ENCODE results near the gene CHRM2. TPM values are rescaled to one million over a fixed set of nuclear protein-coding genes. Genes with fewer than 3 reads are reported as not detected.

CHRM2 gene
- total and polyA plus RNA-seq, 2 of the 8 experiments (the other 6 are each of a cell fraction or from before 2014, with no cell fraction given): 0.17 to 0.32 TPM

DNA sequence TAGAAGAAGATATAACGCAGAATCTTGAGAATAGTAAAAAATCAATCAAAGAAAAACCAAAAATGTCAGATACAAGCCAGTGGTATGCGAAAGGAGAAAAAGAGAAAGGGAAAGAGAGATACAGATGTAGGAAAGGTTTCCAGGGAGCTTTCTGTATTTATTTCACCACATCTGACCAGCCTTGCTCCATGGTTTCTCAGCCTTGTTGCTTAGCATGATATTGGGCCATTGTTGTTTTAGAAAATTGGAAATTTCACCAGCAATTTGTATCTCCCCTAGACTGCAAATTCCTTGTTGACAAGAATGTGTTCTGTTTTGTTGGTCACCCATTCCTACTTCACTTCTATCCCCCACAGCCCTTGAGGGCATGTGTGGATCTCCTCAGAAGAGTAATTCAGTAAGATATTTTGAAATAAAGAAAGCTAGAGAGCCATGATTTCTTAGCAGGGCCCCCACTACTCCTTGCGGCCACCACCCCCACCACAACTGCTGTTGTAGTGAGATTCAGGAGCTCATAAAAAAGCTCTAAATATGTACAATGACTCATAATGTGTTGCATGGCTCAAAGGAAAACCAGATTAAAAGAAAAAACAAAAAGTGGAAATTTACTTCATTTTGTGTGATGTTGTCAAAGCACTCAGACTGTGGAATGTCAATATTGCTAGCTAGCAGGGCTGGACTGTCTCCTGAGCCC lies 138.7 kb downstream of the CHRM2 start:
- peak overlapping the region; percentile 24; the same call in 1 of the 2 replicates for H2AFZ ChIP-seq (ENCODE audit: low read length)
- H3K14ac ChIP-seq (ENCODE audit: insufficient read length): no peak overlapping the region
- H2BK15ac ChIP-seq (ENCODE audit: low read length): no peak overlapping the region
- no peaks in the 10 kb centered on the region for H3K9me3 ChIP-seq (ENCODE audit: insufficient read depth in 2 of 2, low read depth in 1 of 2, low read length in 1 of 2)
- H3K23me2 ChIP-seq (ENCODE audit: low read depth, low read length): no peaks in the 10 kb centered on the region
- ChIA-PET POLR2A (ENCODE audit: partially characterized antibody) (no interaction called here), CTCF (ENCODE audit: partially characterized antibody) (interaction anchor here (0.6 kb wide), 1 partner anchor 478 kb away, joined by 3 read pairs; no protein-coding TSS in a partner anchor)
- H3K23ac ChIP-seq (ENCODE audit: insufficient read length): no peak overlapping the region
- WGBS, 2 experiments (ENCODE audit: extremely low coverage in 1 of 2, insufficient coverage in 1 of 2, insufficient read length in 1 of 2, insufficient replicate concordance in 2 of 2, low coverage in 1 of 2, low lambda C conversion rate in 2 of 2, missing lambda C conversion rate in 1 of 2): 68% methylated on average over 3 of the region's 3 CpGs; no CpG with 5 or more reads in 1 of the 2 experiments
- H3K79me2 ChIP-seq (ENCODE audit: control insufficient read depth in 1 of 2, insufficient read depth in 2 of 2, low read length in 2 of 2): no peaks in the 10 kb centered on the region
- H3K4me1 ChIP-seq (replicated peaks in 1 of 4; ENCODE audit: control insufficient read depth in 3 of 4, insufficient read depth in 4 of 4, low read length in 3 of 4): no peaks in the 10 kb centered on the region
- no peak overlapping the region for H2BK20ac ChIP-seq (ENCODE audit: low read length)
- no peak overlapping the region for H2BK120ac ChIP-seq (replicated peaks; ENCODE audit: low read depth, low read length)
- no peaks in the 10 kb centered on the region for H3K27me3 ChIP-seq (replicated peaks in 1 of 4; ENCODE audit: control insufficient read depth in 3 of 4, extremely low read depth in 1 of 4, insufficient read depth in 3 of 4, low read length in 3 of 4)
- no peak overlapping the region for H3K56ac ChIP-seq (replicated peaks; ENCODE audit: insufficient read length, low read depth, low read length)
- DNase-seq (ENCODE audit: low read depth in 1 of 2, low spot score in 2 of 2): no peak
- H4K5ac ChIP-seq (ENCODE audit: insufficient read length, low read depth, low read length): no peak overlapping the region
- H4K8ac ChIP-seq (ENCODE audit: extremely low read depth, insufficient read depth, low read length): no peak overlapping the region
- no peak overlapping the region for H3K4me3 ChIP-seq (ENCODE audit: extremely low read depth in 1 of 4, insufficient read depth in 2 of 4, low read depth in 3 of 4, low read length in 4 of 4)
- no peak overlapping the region for H3K9ac ChIP-seq (replicated peaks in 1 of 4; ENCODE audit: extremely low read depth in 1 of 4, low read depth in 3 of 4, low read length in 3 of 4)
- no peaks in the 10 kb centered on the region for H3K36me3 ChIP-seq (ENCODE audit: control insufficient read depth in 2 of 4, insufficient read depth in 4 of 4, low read length in 3 of 4)
- H3K4ac ChIP-seq (replicated peaks; ENCODE audit: insufficient read length, low read depth, low read length): no peak overlapping the region
- no peak overlapping the region for H3K4me2 ChIP-seq (ENCODE audit: insufficient read depth in 1 of 2, low read depth in 2 of 2, low read length in 2 of 2)
- H3K18ac ChIP-seq (ENCODE audit: extremely low read depth, low read length): no peak overlapping the region
- H4K20me1 ChIP-seq (replicated peaks in 1 of 2; ENCODE audit: control insufficient read depth in 1 of 2, insufficient read depth in 2 of 2, low read length in 2 of 2): no peaks in the 10 kb centered on the region
- H2BK5ac ChIP-seq (ENCODE audit: low read depth, low read length): no peak overlapping the region
- no peak for FAIRE-seq
- no peak overlapping the region for H4K91ac ChIP-seq (replicated peaks; ENCODE audit: insufficient read length, low read length)
- H2BK12ac ChIP-seq (ENCODE audit: low read depth, low read length): no peak overlapping the region
- no peak overlapping the region for H3K27ac ChIP-seq (ENCODE audit: low read depth, low read length)
- H2AK5ac ChIP-seq (ENCODE audit: low read depth, low read length): no peak overlapping the region
- no peaks in the 10 kb centered on the region for H3K79me1 ChIP-seq (ENCODE audit: low read depth, low read length)
- TF ChIP-seq, protein P1, sequence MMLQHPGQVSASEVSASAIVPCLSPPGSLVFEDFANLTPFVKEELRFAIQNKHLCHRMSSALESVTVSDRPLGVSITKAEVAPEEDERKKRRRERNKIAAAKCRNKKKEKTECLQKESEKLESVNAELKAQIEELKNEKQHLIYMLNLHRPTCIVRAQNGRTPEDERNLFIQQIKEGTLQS (IDR thresholded peaks at IDR 0.05; ENCODE audit: insufficient read depth, low read depth, low read length): no peak
- TF ChIP-seq CHD2 (IDR thresholded peaks at IDR 0.05; ENCODE audit: low read length): no peak
- TF ChIP-seq EZH2 (IDR thresholded peaks at IDR 0.05; ENCODE audit: low read depth, low read length, severe bottlenecking): no peak
- no peak for TF ChIP-seq NRF1 (IDR thresholded peaks at IDR 0.05; ENCODE audit: low read depth, low read length)
- no peak for TF ChIP-seq CEBPB (IDR thresholded peaks at IDR 0.05; ENCODE audit: low read depth, low read length)
- no peak for TF ChIP-seq BRCA1 (IDR thresholded peaks at IDR 0.05; ENCODE audit: low read depth, low read length)
- TF ChIP-seq, protein P2, sequence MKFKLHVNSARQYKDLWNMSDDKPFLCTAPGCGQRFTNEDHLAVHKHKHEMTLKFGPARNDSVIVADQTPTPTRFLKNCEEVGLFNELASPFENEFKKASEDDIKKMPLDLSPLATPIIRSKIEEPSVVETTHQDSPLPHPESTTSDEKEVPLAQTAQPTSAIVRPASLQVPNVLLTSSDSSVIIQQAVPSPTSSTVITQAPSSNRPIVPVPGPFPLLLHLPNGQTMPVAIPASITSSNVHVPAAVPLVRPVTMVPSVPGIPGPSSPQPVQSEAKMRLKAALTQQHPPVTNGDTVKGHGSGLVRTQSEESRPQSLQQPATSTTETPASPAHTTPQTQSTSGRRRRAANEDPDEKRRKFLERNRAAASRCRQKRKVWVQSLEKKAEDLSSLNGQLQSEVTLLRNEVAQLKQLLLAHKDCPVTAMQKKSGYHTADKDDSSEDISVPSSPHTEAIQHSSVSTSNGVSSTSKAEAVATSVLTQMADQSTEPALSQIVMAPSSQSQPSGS (IDR thresholded peaks at IDR 0.05; ENCODE audit: low read length): no peak
- TF ChIP-seq YY1 (IDR thresholded peaks at IDR 0.05; ENCODE audit: low read depth, low read length): no peak
- TF ChIP-seq TAF1 (IDR thresholded peaks at IDR 0.05; ENCODE audit: low read depth, low read length): no peak
- TF ChIP-seq SIRT6 (IDR thresholded peaks at IDR 0.05; ENCODE audit: low read length): no peak
- no peak for TF ChIP-seq JUND (IDR thresholded peaks at IDR 0.05; ENCODE audit: low read length)
- no peak for TF ChIP-seq TBP (IDR thresholded peaks at IDR 0.05; ENCODE audit: low read depth, low read length)
- no peak for TF ChIP-seq POLR2A (IDR thresholded peaks at IDR 0.05; ENCODE audit: control extremely low read depth in 1 of 2, low read depth in 2 of 2, low read length in 2 of 2)

Measured in H1 (cell line).